ENCODE data around the gene PPP4R2. TPM values are rescaled to one million over a fixed set of nuclear protein-coding genes. Genes with fewer than 3 reads are reported as not detected.

The PPP4R2 gene
- total RNA-seq, 4 donors from 2014 or later, result 32.2 to 57.6 (median 40.2) TPM

GRCh38 chr3:73046195-73046594 is 49.6 kb downstream of the PPP4R2 start:
- no peaks in the 10 kb centered on the region for H3K9me3 ChIP-seq
- 59 to 63% methylated on average over 1 to 2 of the region's 2 CpGs for WGBS, 2 donors (ENCODE audit: low coverage in 1 of 2)
- no peak overlapping the region for H3K4me3 ChIP-seq
- H3K4me1 ChIP-seq, result peaks cover 0 to 60% (median 13%) of the 10 kb centered on the region in 3 donors
- H3K27ac ChIP-seq, result no peak overlapping the region
- TF ChIP-seq EP300 (IDR thresholded peaks at IDR 0.05) (no peak), POLR2AphosphoS5 (IDR thresholded peaks at IDR 0.05) (no peak), CTCF (IDR thresholded peaks at IDR 0.05) (no peak), POLR2A (IDR thresholded peaks at IDR 0.05) (no peak)
- peaks cover 0 to 15% of the 10 kb centered on the region in 2 donors for H3K36me3 ChIP-seq
- no peak for ATAC-seq
- no peaks in the 10 kb centered on the region for H3K27me3 ChIP-seq

DNA sequence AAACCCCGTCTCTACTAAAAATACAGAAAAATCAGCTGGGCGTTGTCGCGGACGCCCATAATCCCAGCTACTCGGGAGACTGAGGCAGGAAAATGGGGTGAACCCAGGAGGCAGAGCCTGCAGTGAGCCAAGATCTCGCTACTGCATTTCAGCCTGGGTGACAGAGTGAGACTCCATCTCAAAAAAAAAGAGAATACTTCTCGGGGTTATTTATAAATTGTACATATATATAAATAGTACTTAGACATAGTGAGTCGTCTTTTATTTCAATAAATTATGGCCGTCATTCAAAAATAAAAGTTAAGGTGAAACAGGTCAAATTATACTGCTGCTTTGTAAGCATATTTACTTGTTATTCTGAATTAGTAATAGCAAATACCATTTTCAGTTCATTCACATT is 52.7 kb downstream of the PPP4R2 start:
- Histone ChIP-seq H3K27me3 (no peaks in the 10 kb centered on the region), H3K4me3 (no peak overlapping the region), H3K4me1 (peaks cover 0 to 37% (median 7%) of the 10 kb centered on the region in 3 donors), H3K36me3 (peaks cover 0 to 15% of the 10 kb centered on the region in 2 donors), H3K27ac (no peak overlapping the region), H3K9me3 (no peaks in the 10 kb centered on the region)
- whole genome bisulfite sequencing, 2 donors (ENCODE audit: low coverage in 1 of 2), result 75 to 84% methylated on average over 3 to 10 of the region's 10 CpGs
- TF ChIP-seq CTCF (IDR thresholded peaks at IDR 0.05), result no peak
- no peak for TF ChIP-seq POLR2AphosphoS5 (IDR thresholded peaks at IDR 0.05)
- TF ChIP-seq EP300 (IDR thresholded peaks at IDR 0.05), result no peak
- TF ChIP-seq POLR2A (IDR thresholded peaks at IDR 0.05), result no peak
- no peak for ATAC-seq

GRCh38 chr3:73052857-73053256 is 56.2 kb downstream of the PPP4R2 start:
- H3K36me3 ChIP-seq, result peaks cover 0 to 13% of the 10 kb centered on the region in 2 donors
- H3K4me1 ChIP-seq, result peaks cover 3 to 42% (median 7%) of the 10 kb centered on the region in 3 donors
- 40 to 72% methylated on average over 2 of the region's 2 CpGs for WGBS, 2 donors (ENCODE audit: low coverage in 1 of 2)
- H3K9me3 ChIP-seq, result no peaks in the 10 kb centered on the region
- no peaks in the 10 kb centered on the region for H3K27me3 ChIP-seq
- no peak for ATAC-seq
- TF ChIP-seq POLR2A (IDR thresholded peaks at IDR 0.05), result no peak
- no peak overlapping the region for H3K27ac ChIP-seq
- no peak overlapping the region for H3K4me3 ChIP-seq

GRCh38 chr3:73055583-73055982 is 59.0 kb downstream of the PPP4R2 start:
- no peak for ATAC-seq
- no peak overlapping the region for H3K27ac ChIP-seq

GRCh38 chr3:73056014-73056844 is 59.6 kb downstream of the PPP4R2 start:
- H3K4me1 ChIP-seq, result peaks cover 3 to 48% (median 9%) of the 10 kb centered on the region in 3 donors
- ATAC-seq, result no peak
- WGBS, 2 donors (ENCODE audit: low coverage in 1 of 2), result 15 to 17% methylated on average over 5 of the region's 5 CpGs
- peak; percentile 39 to 64 (median 54) for TF ChIP-seq CTCF (IDR thresholded peaks at IDR 0.05)
- TF ChIP-seq POLR2AphosphoS5 (IDR thresholded peaks at IDR 0.05), result no peak
- H3K36me3 ChIP-seq, result peaks cover 0 to under 1% of the 10 kb centered on the region in 2 donors
- H3K9me3 ChIP-seq, result no peaks in the 10 kb centered on the region
- no peak overlapping the region for H3K27ac ChIP-seq
- H3K27me3 ChIP-seq, result no peaks in the 10 kb centered on the region
- H3K4me3 ChIP-seq, result no peak overlapping the region

More at GRCh38 chr3:73055583-73055982, 59.0 kb downstream of the PPP4R2 start:
- Histone ChIP-seq H3K9me3 (no peaks in the 10 kb centered on the region), H3K27me3 (no peaks in the 10 kb centered on the region), H3K36me3 (no peaks in the 10 kb centered on the region), H3K4me1 (peaks cover 3 to 46% (median 7%) of the 10 kb centered on the region in 3 donors), H3K4me3 (no peak overlapping the region)
- WGBS, 2 donors (ENCODE audit: low coverage in 1 of 2), result 44 to 45% methylated on average over 7 to 8 of the region's 8 CpGs
- no peak for TF ChIP-seq CTCF (IDR thresholded peaks at IDR 0.05)
- no peak for TF ChIP-seq EP300 (IDR thresholded peaks at IDR 0.05)
- no peak for TF ChIP-seq POLR2AphosphoS5 (IDR thresholded peaks at IDR 0.05)
- TF ChIP-seq POLR2A (IDR thresholded peaks at IDR 0.05), result no peak

Measured in gastroesophageal sphincter (tissue), 4 donors.